ENCODE data around the gene PTPRM. TPM values are rescaled to one million over a fixed set of nuclear protein-coding genes. Genes with fewer than 3 reads are reported as not detected.

The PTPRM gene
- total RNA-seq, 2 donors from 2014 or later, result 80.1 to 106 TPM

DNA sequence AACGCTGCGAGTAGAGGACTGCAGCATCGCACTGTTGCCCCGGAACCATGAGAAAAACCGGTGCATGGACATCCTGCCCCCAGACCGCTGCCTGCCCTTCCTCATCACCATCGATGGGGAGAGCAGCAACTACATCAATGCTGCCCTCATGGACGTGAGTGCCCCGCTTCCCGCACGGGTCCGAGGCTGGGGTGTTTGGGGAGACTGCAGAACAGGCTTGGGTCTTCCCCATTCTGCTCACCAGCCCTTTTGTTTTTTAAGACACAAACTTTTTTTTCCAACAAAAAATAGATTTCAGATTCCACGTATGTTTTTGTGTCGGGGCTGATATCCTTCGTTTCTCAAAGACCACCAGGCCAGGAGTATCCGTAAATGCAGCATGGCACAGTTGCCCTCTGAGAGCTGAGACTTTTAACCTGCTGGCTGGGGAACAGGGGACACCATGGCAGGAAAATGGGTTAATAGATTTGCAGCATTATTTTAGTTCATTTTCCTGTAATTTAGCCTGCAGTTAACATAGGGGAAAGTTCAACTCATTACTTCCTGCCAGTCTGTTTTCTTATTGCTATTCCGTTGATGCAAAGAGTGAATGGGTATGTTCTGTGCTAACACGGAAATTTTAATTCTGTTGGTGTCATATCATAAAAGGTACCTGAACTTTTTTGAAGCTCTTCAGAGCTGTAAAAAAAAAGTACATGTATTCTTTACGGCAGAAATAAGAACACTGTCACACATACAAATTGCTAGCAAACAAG lies 812.2 kb downstream of the PTPRM start:
- no peaks in the 10 kb centered on the region for H3K4me1 ChIP-seq
- no peaks in the 10 kb centered on the region for H3K9me3 ChIP-seq
- H3K27ac ChIP-seq, result no peak overlapping the region
- TF ChIP-seq, protein P1, sequence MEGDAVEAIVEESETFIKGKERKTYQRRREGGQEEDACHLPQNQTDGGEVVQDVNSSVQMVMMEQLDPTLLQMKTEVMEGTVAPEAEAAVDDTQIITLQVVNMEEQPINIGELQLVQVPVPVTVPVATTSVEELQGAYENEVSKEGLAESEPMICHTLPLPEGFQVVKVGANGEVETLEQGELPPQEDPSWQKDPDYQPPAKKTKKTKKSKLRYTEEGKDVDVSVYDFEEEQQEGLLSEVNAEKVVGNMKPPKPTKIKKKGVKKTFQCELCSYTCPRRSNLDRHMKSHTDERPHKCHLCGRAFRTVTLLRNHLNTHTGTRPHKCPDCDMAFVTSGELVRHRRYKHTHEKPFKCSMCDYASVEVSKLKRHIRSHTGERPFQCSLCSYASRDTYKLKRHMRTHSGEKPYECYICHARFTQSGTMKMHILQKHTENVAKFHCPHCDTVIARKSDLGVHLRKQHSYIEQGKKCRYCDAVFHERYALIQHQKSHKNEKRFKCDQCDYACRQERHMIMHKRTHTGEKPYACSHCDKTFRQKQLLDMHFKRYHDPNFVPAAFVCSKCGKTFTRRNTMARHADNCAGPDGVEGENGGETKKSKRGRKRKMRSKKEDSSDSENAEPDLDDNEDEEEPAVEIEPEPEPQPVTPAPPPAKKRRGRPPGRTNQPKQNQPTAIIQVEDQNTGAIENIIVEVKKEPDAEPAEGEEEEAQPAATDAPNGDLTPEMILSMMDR (IDR thresholded peaks at IDR 0.05), result no peak
- no peaks in the 10 kb centered on the region for H3K27me3 ChIP-seq
- no peak overlapping the region for H3K4me3 ChIP-seq
- no peak for DNase-seq (ENCODE audit: low spot score)
- H3K36me3 ChIP-seq, result peaks cover 47% of the 10 kb centered on the region

DNA sequence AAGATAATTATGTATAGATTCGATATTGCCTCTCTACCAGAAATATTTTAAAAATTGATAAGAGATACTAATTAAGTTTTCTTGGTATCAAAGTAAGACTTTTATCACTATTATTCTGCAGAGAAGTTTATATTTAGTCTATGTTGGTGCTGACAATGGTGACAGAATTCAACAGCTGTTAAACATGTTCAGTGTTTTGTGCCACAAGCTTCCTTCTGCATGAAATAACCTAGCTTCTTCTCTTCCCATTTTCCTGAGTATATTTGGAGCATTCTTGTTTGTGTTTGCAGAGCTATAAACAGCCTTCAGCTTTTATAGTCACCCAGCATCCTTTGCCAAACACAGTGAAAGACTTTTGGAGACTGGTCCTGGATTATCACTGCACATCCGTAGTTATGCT lies 812.9 kb downstream of the PTPRM start:
- Histone ChIP-seq H3K36me3 (peaks cover 54% of the 10 kb centered on the region), H3K4me3 (no peak overlapping the region), H3K27me3 (no peaks in the 10 kb centered on the region), H3K9me3 (no peaks in the 10 kb centered on the region), H3K4me1 (no peaks in the 10 kb centered on the region), H3K27ac (no peak overlapping the region)
- TF ChIP-seq, protein P1 (IDR thresholded peaks at IDR 0.05), result no peak
- DNase-seq (ENCODE audit: low spot score), result no peak

DNA sequence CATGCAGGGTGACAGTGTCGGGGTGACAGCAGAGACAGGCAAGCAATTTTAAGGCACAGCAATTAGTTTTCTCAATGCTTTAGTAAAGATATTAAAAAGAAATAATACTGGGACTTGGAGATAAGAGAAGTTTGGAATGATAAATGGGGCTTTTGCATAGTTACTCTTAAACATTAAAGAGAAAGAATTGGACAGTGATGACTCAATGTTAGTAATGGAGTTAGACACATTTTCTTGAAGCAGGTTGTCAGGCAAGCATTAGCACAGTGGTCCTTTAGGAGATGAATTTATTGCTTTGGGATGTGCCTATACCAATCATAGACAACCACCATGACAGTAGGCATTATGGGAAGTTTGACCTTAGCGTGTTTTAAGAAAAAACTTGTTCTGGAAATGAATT lies 813.8 kb downstream of the PTPRM start:
- no peaks in the 10 kb centered on the region for H3K27me3 ChIP-seq
- H3K9me3 ChIP-seq, result no peaks in the 10 kb centered on the region
- no peak overlapping the region for H3K27ac ChIP-seq
- TF ChIP-seq, protein P1 (IDR thresholded peaks at IDR 0.05), result no peak
- no peak overlapping the region for H3K4me3 ChIP-seq
- peaks cover 61% of the 10 kb centered on the region for H3K36me3 ChIP-seq
- DNase-seq (ENCODE audit: low spot score), result no peak
- H3K4me1 ChIP-seq, result no peaks in the 10 kb centered on the region

DNA sequence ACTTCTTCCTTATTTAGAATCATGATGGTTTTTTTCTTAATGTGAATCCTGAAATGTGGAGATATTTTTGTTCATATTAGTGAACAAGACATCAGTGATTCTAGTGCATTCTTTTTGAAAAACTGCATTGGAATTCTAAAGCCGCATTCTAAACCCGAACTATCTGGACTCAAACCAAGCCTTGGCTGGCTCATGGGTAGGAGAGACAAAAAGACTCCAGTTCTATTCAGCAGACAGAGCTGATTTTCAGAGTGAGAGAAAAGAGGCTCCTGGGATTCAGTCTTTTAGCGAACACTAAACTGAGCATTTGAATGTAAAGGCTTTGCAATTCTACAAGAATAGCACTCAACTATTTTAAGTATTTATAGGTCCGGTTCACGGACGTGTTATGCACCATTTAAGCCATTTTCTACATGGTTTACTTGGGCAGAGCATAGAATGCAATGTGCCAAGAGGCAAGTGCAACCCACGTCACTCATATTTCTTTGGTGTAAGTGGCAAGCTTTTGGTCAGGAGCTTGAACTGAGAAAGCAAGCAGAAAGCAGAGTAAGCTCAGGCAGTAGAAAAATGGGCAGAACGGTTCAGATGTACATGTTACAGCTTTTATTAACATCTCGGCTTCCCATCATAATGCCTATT lies 814.8 kb downstream of the PTPRM start:
- Histone ChIP-seq H3K4me3 (no peak overlapping the region), H3K27me3 (no peaks in the 10 kb centered on the region), H3K27ac (no peak overlapping the region), H3K9me3 (no peaks in the 10 kb centered on the region), H3K4me1 (no peaks in the 10 kb centered on the region), H3K36me3 (peaks cover 62% of the 10 kb centered on the region)
- TF ChIP-seq, protein P1 (IDR thresholded peaks at IDR 0.05), result no peak
- DNase-seq (ENCODE audit: low spot score), result no peak

DNA sequence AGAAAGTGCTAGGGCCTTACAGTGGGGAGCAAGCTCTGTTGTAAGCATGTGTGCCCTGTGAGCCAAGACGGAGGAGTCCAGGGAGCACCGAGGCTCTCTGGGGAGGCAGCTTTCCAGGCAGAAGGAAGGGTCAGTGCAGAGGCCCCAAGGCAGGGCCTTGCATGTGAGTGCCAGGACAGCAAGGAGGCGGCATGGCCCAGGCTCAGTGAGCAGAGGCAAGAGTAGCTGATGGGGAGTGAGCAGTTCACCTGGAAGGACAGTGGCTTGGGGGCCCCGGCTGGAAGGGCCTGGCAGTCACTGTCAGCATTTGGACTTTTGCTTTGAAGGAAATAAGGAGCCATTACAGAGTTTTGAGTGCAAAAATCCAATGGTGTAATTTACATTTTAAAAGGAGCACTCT lies 818.3 kb downstream of the PTPRM start:
- no peak for DNase-seq (ENCODE audit: low spot score)
- TF ChIP-seq, protein P1 (IDR thresholded peaks at IDR 0.05), result no peak
- Histone ChIP-seq H3K27me3 (no peaks in the 10 kb centered on the region), H3K4me3 (no peak overlapping the region), H3K9me3 (no peaks in the 10 kb centered on the region), H3K36me3 (peaks cover 55% of the 10 kb centered on the region), H3K4me1 (no peaks in the 10 kb centered on the region), H3K27ac (no peak overlapping the region)

Measured in right atrium auricular region (tissue), 2 donors.